HepG2 (cell line): ENCODE results near the gene GRIA3.

Experiments used
- CHD2 ChIP-seq: IDR thresholded peaks from 2 replicates; pipeline ENCODE4 v1.6.1; 2011; ENCODE audit warnings: low read depth, low read length, improper control_type of control experiment
- EZH2 ChIP-seq: conservative IDR thresholded peaks from 2 replicates; pipeline ENCODE4 v1.6.1; 2012; ENCODE audit warnings: mild to moderate bottlenecking, low read depth, low read length, moderate library complexity
- KLF11 ChIP-seq: IDR thresholded peaks from 2 replicates; pipeline ENCODE4 v1.6.1; 2016; ENCODE audit warnings: missing compliant biosample characterization
- ZFX ChIP-seq: sonication (generic); formaldehyde crosslinking; IDR thresholded peaks from 2 replicates; pipeline ENCODE4 v1.4.0; 2020; ENCODE audit warnings: mild to moderate bottlenecking, low read depth, missing genetic modification reagents, moderate library complexity
- TF ChIP-seq, protein P1 (sequence below): sonication (generic); formaldehyde crosslinking; IDR thresholded peaks from 2 replicates; pipeline ENCODE4 v1.4.0; 2020; ENCODE audit warnings: mild to moderate bottlenecking, missing genetic modification reagents, borderline replicate concordance
- TF ChIP-seq, protein P2 (sequence below): sonication (generic); formaldehyde crosslinking; conservative IDR thresholded peaks from 2 replicates; pipeline ENCODE4 v1.5.0; 2020; ENCODE audit warnings: missing genetic modification reagents
- TF ChIP-seq, protein P3 (sequence below): sonication (generic); formaldehyde crosslinking; IDR thresholded peaks from 2 replicates; pipeline ENCODE4 v1.5.0; 2020; ENCODE audit warnings: mild to moderate bottlenecking, missing genetic modification reagents, moderate library complexity

DNA sequence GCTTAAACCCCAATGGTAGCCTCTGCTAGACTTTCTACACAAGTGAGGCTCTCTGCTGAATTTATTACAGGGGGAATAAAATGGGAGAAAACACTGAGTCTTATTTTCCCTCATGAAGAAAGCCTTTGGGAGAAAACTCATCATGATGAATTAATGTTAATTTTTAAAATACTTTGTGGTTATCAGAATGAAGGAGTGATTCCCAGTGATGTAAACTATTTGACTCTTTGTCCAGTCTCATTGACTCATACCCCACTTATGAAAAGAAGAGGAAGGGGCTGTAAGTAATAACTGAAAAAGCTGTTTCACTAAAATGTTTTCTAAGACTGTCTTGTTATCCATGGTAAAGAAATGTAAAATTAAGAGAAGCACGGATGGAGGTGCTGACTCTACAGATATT is 208.8 kb downstream of the GRIA3 start:
- TF ChIP-seq ZFX (CRISPR knock-in tag) (no peak), EZH2 (no peak), CHD2 (no peak), KLF11 (CRISPR knock-in tag) (no peak)
- TF ChIP-seq, protein P1, sequence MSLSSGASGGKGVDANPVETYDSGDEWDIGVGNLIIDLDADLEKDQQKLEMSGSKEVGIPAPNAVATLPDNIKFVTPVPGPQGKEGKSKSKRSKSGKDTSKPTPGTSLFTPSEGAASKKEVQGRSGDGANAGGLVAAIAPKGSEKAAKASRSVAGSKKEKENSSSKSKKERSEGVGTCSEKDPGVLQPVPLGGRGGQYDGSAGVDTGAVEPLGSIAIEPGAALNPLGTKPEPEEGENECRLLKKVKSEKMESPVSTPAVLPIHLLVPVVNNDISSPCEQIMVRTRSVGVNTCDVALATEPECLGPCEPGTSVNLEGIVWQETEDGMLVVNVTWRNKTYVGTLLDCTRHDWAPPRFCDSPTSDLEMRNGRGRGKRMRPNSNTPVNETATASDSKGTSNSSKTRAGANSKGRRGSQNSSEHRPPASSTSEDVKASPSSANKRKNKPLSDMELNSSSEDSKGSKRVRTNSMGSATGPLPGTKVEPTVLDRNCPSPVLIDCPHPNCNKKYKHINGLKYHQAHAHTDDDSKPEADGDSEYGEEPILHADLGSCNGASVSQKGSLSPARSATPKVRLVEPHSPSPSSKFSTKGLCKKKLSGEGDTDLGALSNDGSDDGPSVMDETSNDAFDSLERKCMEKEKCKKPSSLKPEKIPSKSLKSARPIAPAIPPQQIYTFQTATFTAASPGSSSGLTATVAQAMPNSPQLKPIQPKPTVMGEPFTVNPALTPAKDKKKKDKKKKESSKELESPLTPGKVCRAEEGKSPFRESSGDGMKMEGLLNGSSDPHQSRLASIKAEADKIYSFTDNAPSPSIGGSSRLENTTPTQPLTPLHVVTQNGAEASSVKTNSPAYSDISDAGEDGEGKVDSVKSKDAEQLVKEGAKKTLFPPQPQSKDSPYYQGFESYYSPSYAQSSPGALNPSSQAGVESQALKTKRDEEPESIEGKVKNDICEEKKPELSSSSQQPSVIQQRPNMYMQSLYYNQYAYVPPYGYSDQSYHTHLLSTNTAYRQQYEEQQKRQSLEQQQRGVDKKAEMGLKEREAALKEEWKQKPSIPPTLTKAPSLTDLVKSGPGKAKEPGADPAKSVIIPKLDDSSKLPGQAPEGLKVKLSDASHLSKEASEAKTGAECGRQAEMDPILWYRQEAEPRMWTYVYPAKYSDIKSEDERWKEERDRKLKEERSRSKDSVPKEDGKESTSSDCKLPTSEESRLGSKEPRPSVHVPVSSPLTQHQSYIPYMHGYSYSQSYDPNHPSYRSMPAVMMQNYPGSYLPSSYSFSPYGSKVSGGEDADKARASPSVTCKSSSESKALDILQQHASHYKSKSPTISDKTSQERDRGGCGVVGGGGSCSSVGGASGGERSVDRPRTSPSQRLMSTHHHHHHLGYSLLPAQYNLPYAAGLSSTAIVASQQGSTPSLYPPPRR (CRISPR knock-in tag) = no peak
- TF ChIP-seq, protein P2, sequence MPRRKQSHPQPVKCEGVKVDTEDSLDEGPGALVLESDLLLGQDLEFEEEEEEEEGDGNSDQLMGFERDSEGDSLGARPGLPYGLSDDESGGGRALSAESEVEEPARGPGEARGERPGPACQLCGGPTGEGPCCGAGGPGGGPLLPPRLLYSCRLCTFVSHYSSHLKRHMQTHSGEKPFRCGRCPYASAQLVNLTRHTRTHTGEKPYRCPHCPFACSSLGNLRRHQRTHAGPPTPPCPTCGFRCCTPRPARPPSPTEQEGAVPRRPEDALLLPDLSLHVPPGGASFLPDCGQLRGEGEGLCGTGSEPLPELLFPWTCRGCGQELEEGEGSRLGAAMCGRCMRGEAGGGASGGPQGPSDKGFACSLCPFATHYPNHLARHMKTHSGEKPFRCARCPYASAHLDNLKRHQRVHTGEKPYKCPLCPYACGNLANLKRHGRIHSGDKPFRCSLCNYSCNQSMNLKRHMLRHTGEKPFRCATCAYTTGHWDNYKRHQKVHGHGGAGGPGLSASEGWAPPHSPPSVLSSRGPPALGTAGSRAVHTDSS = no peak
- TF ChIP-seq, protein P3, sequence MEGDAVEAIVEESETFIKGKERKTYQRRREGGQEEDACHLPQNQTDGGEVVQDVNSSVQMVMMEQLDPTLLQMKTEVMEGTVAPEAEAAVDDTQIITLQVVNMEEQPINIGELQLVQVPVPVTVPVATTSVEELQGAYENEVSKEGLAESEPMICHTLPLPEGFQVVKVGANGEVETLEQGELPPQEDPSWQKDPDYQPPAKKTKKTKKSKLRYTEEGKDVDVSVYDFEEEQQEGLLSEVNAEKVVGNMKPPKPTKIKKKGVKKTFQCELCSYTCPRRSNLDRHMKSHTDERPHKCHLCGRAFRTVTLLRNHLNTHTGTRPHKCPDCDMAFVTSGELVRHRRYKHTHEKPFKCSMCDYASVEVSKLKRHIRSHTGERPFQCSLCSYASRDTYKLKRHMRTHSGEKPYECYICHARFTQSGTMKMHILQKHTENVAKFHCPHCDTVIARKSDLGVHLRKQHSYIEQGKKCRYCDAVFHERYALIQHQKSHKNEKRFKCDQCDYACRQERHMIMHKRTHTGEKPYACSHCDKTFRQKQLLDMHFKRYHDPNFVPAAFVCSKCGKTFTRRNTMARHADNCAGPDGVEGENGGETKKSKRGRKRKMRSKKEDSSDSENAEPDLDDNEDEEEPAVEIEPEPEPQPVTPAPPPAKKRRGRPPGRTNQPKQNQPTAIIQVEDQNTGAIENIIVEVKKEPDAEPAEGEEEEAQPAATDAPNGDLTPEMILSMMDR (CRISPR knock-in tag) = no peak
